ENCODE data around the gene NKD1. TPM values are rescaled to one million over a fixed set of nuclear protein-coding genes. Genes with fewer than 3 reads are reported as not detected.

Gene NKD1
- total and polyA plus RNA-seq, 2 of the 8 experiments (the other 6 are each of a cell fraction or from before 2014, with no cell fraction given) = 0.70 to 4.5 TPM

DNA sequence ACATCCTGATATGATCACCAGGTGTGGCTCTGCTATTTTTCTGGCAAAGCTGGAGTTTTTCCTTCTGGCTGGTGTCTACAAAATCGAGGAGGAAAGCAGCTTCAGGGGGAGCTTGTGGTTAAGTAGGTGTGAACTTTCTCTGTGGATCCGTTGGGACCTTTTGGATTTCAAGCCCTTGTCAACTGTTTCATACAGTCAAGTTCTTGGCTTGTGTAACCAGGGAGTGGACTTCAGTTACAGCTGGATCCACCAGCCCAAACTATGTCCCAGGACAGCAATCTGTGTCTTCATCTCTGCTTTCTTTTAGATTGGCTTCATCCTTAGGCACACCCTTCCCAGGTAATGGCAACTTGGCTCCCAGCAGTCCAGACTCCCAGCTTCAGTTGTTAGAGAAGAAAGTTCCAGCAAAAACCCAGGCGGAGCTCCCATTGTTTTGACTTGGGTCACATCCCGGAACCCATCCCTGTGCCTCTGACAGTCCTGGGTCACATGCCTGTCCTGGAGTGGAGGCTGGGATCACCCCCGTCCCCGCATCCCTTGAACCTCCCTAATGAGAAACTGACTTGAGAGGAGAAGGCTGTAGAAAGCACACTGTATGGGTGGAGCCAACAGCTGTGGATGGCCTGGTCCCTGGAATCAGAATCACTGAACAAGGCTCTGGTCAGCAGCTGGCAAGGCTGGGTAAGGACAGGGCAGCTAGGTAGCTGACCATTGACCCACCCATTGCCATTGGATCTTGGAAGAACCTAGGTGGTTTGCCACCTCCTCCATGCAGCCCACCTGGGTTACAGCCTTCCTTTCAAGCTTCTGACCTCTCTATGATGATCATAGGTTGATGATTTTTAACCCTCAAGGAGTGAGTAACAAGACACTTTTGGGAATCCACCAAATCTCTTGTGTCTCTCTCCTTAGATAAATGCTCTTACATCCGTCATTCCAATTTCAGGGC, 18.1 kb downstream of the NKD1 start (continued):
- no peak for TF ChIP-seq KDM4A (IDR thresholded peaks at IDR 0.05; ENCODE audit: low read depth, low read length, severe bottlenecking)
- TF ChIP-seq, protein P1, sequence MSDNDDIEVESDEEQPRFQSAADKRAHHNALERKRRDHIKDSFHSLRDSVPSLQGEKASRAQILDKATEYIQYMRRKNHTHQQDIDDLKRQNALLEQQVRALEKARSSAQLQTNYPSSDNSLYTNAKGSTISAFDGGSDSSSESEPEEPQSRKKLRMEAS (IDR thresholded peaks at IDR 0.05) = no peak

Data from H1 (cell line).